Stimulated activated CD8-positive, alpha-beta memory T cell treated with anti-CD3 and anti-CD28 coated beads, Interleukin-12 subunit alpha, Interleukin-12 subunit beta, amount 100 ng/mL, for 24 hours (primary cell): Measurements from ENCODE around the gene DSTYK.

Experiments used
- DNase-seq: peaks from one replicate; pipeline ENCODE4 v3.0.0-alpha.2; 2020; ENCODE audit errors: extremely low read depth

The DSTYK gene

GRCh38 chr1:205127646-205128045 lies 83.9 kb downstream of the DSTYK start:
- no peak for DNase-seq

GRCh38 chr1:205124726-205125125 lies 86.8 kb downstream of the DSTYK start:
- DNase-seq: no peak

GRCh38 chr1:205122489-205122882 lies 89.0 kb downstream of the DSTYK start:
- no peak for DNase-seq

- DNase-seq: peak; percentile 81
Observed at GRCh38 chr1:205121660-205122488, 89.6 kb downstream of the DSTYK start, which contains the start of gene RBBP5. Gene RBBP5 (minus strand): TSS chr1:205121978. CDS start chr1:205121873, 105 bp downstream.

- DNase-seq: no peak
Observed at GRCh38 chr1:205118752-205119151, 92.8 kb downstream of the DSTYK start.

GRCh38 chr1:205111354-205111753 lies 100.1 kb downstream of the DSTYK start:
- no peak for DNase-seq

- no peak for DNase-seq
Observed at GRCh38 chr1:205109711-205110110, 101.8 kb downstream of the DSTYK start.

- DNase-seq: no peak
Observed at GRCh38 chr1:205109269-205109668, 102.2 kb downstream of the DSTYK start.

GRCh38 chr1:205108464-205108863 lies 103.0 kb downstream of the DSTYK start:
- DNase-seq: no peak

- DNase-seq: no peak
Observed at GRCh38 chr1:205107327-205107726, 104.2 kb downstream of the DSTYK start.

GRCh38 chr1:205102404-205102803 lies 109.1 kb downstream of the DSTYK start:
- DNase-seq: no peak

- DNase-seq: no peak
Observed at GRCh38 chr1:205098242-205098641, 113.3 kb downstream of the DSTYK start.

GRCh38 chr1:205095422-205095821 lies 116.1 kb downstream of the DSTYK start:
- DNase-seq: no peak
